MM.1S (cell line): ENCODE results near the gene PIK3C2G.

Experiments
- DNase-seq: peaks from one replicate; pipeline ENCODE4 v3.0.0-alpha.2; 2015
- H2AFZ ChIP-seq: fragments of 300-600 bp; sonication (generic); 2 replicates; pipeline ENCODE4 v1.6.0; 2016; ENCODE audit warnings: antibody characterized with exemption, low read length
- H3F3A ChIP-seq: fragments of 300-600 bp; sonication (generic); 2 replicates; pipeline ENCODE4 v1.6.1; 2016; ENCODE audit warnings: mild to moderate bottlenecking, antibody characterized with exemption, low read length, moderate library complexity, mixed read lengths; ENCODE audit not compliant: insufficient read depth
- H3K27ac ChIP-seq: fragments of 300-600 bp; sonication (generic); 2 replicates; pipeline ENCODE4 v1.5.1; 2016; ENCODE audit warnings: mild to moderate bottlenecking, low read length
- H3K27me3 ChIP-seq: fragments of 300-600 bp; sonication (generic); replicated peaks from 2 replicates; pipeline ENCODE4 v1.6.0; 2016; ENCODE audit warnings: low read length; ENCODE audit not compliant: insufficient read depth
- H3K36me3 ChIP-seq: fragments of 300-600 bp; sonication (generic); replicated peaks from 2 replicates; pipeline ENCODE4 v1.6.1; 2016; ENCODE audit warnings: mild to moderate bottlenecking, low read length, mixed read lengths; ENCODE audit not compliant: insufficient read depth
- H3K4me1 ChIP-seq: fragments of 300-600 bp; sonication (generic); 2 replicates; pipeline ENCODE4 v1.6.1; 2016; ENCODE audit warnings: low read length, mixed read lengths
- H3K4me2 ChIP-seq: fragments of 300-600 bp; sonication (generic); 2 replicates; pipeline ENCODE4 v1.6.0; 2016; ENCODE audit warnings: low read depth, low read length
- H3K4me3 ChIP-seq: fragments of 300-600 bp; sonication (generic); 2 replicates; pipeline ENCODE4 v1.5.1; 2016; ENCODE audit warnings: low read length, mixed read lengths
- H3K79me2 ChIP-seq: fragments of 300-600 bp; sonication (generic); 2 replicates; pipeline ENCODE4 v1.6.1; 2016; ENCODE audit warnings: mixed run types, low read length, mixed read lengths
- H3K9ac ChIP-seq: fragments of 300-600 bp; sonication (generic); 2 replicates; pipeline ENCODE4 v1.6.1; 2016; ENCODE audit warnings: low read length, mixed read lengths
- H3K9me2 ChIP-seq: fragments of 300-600 bp; sonication (generic); replicated peaks from 2 replicates; pipeline ENCODE4 v1.6.1; 2016; ENCODE audit warnings: mild to moderate bottlenecking, low read length, mixed read lengths; ENCODE audit not compliant: insufficient read depth
- H3K9me3 ChIP-seq: fragments of 300-600 bp; sonication (generic); replicated peaks from 2 replicates; pipeline ENCODE4 v1.6.1; 2016; ENCODE audit warnings: mild to moderate bottlenecking, low read length, mixed read lengths; ENCODE audit not compliant: insufficient read depth
- H4K20me1 ChIP-seq: fragments of 300-600 bp; sonication (generic); 2 replicates; pipeline ENCODE4 v1.6.1; 2016; ENCODE audit warnings: mild to moderate bottlenecking, low read length, moderate library complexity, mixed read lengths; ENCODE audit not compliant: insufficient read depth
- CTCF ChIP-seq: fragments of 300-600 bp; sonication (generic); IDR thresholded peaks from 2 replicates; pipeline ENCODE4 v1.5.1; 2016; ENCODE audit warnings: antibody characterized with exemption, low read length, mixed read lengths
- EZH2 ChIP-seq: fragments of 300-600 bp; sonication (generic); optimal IDR thresholded peaks from 2 replicates; pipeline ENCODE3; 2017; ENCODE audit warnings: low read depth, mild to moderate bottlenecking, antibody characterized with exemption, low read length, mixed read lengths
- EZH2phosphoT487 ChIP-seq: fragments of 300-600 bp; sonication (generic); IDR thresholded peaks from 2 replicates; pipeline ENCODE4 v1.6.1; 2018; ENCODE audit warnings: antibody characterized with exemption, low read length

PIK3C2G gene

GRCh38 chr12:18419311-18419710 is 158.0 kb downstream of the PIK3C2G start:
- no peaks in the 10 kb centered on the region for H3F3A ChIP-seq
- no peak overlapping the region for H3K27ac ChIP-seq
- H3K9me2 ChIP-seq: no peaks in the 10 kb centered on the region
- no peaks in the 10 kb centered on the region for H4K20me1 ChIP-seq
- no peaks in the 10 kb centered on the region for H3K9me3 ChIP-seq
- no peak overlapping the region for H3K4me2 ChIP-seq
- no peak overlapping the region for H3K9ac ChIP-seq
- no peaks in the 10 kb centered on the region for H3K4me1 ChIP-seq
- no peak overlapping the region for H3K4me3 ChIP-seq
- no peaks in the 10 kb centered on the region for H3K36me3 ChIP-seq
- H3K27me3 ChIP-seq: no peaks in the 10 kb centered on the region
- no peak overlapping the region for H2AFZ ChIP-seq
- no peak for DNase-seq
- H3K79me2 ChIP-seq: no peaks in the 10 kb centered on the region
- no peak for TF ChIP-seq EZH2
- TF ChIP-seq EZH2phosphoT487: no peak
- no peak for TF ChIP-seq CTCF

GRCh38 chr12:18421867-18422266 is 160.5 kb downstream of the PIK3C2G start:
- H3K4me3 ChIP-seq: no peak overlapping the region
- H3K27me3 ChIP-seq: no peaks in the 10 kb centered on the region
- DNase-seq: no peak

GRCh38 chr12:18422871-18423270 is 161.6 kb downstream of the PIK3C2G start:
- Histone ChIP-seq H3K9me3 (no peaks in the 10 kb centered on the region), H3K4me1 (no peaks in the 10 kb centered on the region), H3K9me2 (no peaks in the 10 kb centered on the region), H3K4me2 (no peak overlapping the region), H2AFZ (no peak overlapping the region), H3F3A (no peaks in the 10 kb centered on the region), H4K20me1 (no peaks in the 10 kb centered on the region), H3K9ac (no peak overlapping the region), H3K27me3 (no peaks in the 10 kb centered on the region), H3K27ac (no peak overlapping the region), H3K36me3 (no peaks in the 10 kb centered on the region), H3K79me2 (no peaks in the 10 kb centered on the region), H3K4me3 (no peak overlapping the region)
- TF ChIP-seq CTCF (no peak), EZH2 (no peak), EZH2phosphoT487 (no peak)
- no peak for DNase-seq

More at GRCh38 chr12:18421867-18422266, 160.5 kb downstream of the PIK3C2G start:
- no peaks in the 10 kb centered on the region for H3K9me2 ChIP-seq
- no peaks in the 10 kb centered on the region for H4K20me1 ChIP-seq
- H3K9ac ChIP-seq: no peak overlapping the region
- TF ChIP-seq CTCF (no peak), EZH2 (no peak), EZH2phosphoT487 (no peak)
- H3F3A ChIP-seq: no peaks in the 10 kb centered on the region
- no peak overlapping the region for H3K4me2 ChIP-seq
- H3K79me2 ChIP-seq: no peaks in the 10 kb centered on the region
- H3K9me3 ChIP-seq: no peaks in the 10 kb centered on the region
- H3K36me3 ChIP-seq: no peaks in the 10 kb centered on the region
- no peak overlapping the region for H3K27ac ChIP-seq
- H2AFZ ChIP-seq: no peak overlapping the region
- no peaks in the 10 kb centered on the region for H3K4me1 ChIP-seq
